Measurements from ENCODE around the gene WDR17.

- TF ChIP-seq POLR2A (IDR thresholded peaks at IDR 0.05), result no peak
- no peak for TF ChIP-seq CTCF (IDR thresholded peaks at IDR 0.05)
Observed at GRCh38 chr4:176034936-176035335, 30.7 kb upstream of the WDR17 start.
